Medulla oblongata (tissue), 1 donor: ENCODE results near the gene ZMYND11.

Source experiments
- DNase-seq: peaks from one replicate; pipeline ENCODE4 v3.0.0-alpha.2; 2015; ENCODE audit errors: extremely low spot score

ZMYND11 gene

DNA sequence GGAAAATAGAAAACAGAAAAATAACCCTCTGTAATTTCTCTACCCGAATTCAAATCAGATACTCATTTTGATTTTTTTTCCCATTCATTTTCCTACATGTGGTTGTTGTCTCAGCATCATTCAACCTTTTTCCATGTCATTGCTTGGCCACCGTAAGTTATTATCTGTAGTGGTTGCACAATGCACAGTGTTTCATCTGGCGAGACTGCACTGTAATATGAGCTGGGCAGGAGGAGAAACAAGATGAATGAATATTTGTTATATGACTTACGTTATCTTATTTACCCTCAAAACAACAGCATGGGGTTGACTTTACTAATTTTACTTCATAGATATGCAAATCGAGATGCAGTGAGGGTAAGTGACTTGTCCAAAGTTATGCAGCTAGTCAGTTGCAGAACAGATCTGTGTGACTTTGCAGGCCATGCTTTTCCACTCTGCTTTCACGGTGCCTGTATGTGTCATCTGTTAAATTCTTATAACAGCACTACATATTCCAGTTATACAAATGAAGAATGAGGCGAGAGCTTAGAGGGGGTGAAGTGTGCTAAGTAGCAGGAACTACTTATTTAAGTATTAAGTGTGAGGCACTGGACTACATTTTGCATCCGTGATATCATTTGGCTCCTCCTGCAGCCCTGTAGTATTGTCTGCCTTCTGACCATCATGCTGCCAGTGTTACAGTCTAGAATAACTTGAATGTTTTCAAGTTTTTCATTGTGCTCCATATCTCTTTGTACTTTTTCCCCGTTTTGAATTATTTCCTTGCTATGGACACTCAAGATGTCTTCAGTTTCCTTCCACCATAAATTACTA lies 56.7 kb downstream of the ZMYND11 start:
- no peak for DNase-seq

DNA sequence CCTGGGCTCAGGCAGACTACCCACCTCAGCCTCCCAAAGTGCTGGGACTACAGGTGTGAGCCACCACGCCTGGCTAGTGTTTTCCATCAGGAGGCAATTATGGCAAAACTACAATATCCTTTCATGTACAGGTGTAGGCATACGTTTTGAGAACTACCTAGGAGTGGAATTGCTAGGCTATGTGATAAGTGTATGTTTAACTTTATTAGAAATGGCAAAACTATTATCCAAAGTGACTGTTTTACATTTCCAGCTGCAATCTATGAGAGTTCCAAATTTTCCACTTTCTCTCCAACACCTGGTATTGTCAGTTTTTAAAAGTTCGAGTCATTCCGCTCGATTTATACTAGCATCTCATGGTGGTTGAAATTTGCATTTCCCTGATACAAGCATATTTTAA lies 59.0 kb downstream of the ZMYND11 start:
- no peak for DNase-seq

- no peak for DNase-seq
Observed at GRCh38 chr10:200405-200804, 65.2 kb downstream of the ZMYND11 start.

GRCh38 chr10:201328-201771 lies 66.1 kb downstream of the ZMYND11 start:
- no peak for DNase-seq

GRCh38 chr10:208616-209015 lies 73.4 kb downstream of the ZMYND11 start:
- no peak for DNase-seq

DNA sequence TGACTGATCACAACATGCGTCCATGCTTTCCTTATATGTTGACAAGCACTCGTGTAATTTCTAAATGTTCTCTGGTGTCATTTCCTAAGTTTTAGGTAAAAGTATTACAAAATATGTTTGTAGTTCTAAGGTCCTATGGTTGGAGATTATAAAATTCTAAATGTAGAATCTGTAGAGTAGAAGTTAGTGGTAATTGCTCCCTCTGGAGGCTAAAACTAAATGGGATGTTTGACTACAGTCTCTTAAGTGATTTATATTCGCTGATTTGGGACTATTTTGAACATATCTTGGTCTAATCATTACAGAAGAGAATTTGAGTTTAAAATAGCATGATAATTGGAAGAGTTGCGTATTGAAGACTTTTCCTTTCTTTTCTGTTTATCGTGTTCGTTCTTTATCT lies 74.1 kb downstream of the ZMYND11 start:
- no peak for DNase-seq

- no peak for DNase-seq
Observed at GRCh38 chr10:210297-210696, 75.0 kb downstream of the ZMYND11 start.

DNA sequence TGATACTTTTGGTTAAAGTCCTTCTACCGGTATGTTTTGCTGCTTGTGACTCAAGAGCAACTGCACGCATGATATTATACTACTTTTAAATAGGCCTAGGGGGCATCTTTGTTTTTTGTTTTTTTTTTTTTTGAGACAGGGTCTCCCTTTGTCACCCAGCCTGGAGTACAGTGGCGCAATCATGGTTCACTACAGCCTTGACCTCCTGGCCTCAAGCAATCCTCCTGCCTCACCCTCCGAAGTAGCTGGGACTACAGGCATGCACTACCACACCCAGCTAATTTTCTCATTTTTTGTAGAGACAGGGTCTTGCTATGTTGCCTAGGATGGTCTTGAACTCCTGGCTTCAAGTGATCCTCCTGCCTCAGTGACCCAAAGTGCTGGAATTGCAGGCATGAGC lies 80.2 kb downstream of the ZMYND11 start:
- DNase-seq: no peak

- no peak for DNase-seq
Observed at GRCh38 chr10:218798-219197, 83.5 kb downstream of the ZMYND11 start.

- DNase-seq: no peak
Observed at GRCh38 chr10:219731-220472, 84.6 kb downstream of the ZMYND11 start.

- DNase-seq: no peak
Observed at GRCh38 chr10:224571-224970, 89.3 kb downstream of the ZMYND11 start.

GRCh38 chr10:226018-226417 lies 90.8 kb downstream of the ZMYND11 start:
- DNase-seq: no peak

DNA sequence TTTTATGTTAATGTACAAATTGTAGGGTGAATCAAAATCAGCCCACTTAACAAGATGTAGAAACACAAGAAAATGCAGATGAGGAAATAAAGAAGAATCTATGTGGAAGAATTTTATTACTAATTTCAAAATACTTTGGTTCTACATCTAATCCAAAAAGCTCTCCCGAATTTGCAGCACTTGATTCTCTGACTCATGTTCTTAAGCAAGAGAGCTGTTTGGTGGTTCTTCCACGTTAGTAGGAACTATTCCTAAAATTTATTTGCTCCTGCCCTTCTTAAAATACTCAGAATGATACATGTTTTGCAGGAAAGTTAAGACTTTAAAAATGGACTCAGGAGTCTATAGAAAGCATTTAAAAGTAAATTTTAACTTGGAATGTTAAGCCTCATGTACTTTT lies 91.8 kb downstream of the ZMYND11 start:
- DNase-seq: no peak

- DNase-seq: no peak
Observed at GRCh38 chr10:228366-228765, 93.1 kb downstream of the ZMYND11 start.

DNA sequence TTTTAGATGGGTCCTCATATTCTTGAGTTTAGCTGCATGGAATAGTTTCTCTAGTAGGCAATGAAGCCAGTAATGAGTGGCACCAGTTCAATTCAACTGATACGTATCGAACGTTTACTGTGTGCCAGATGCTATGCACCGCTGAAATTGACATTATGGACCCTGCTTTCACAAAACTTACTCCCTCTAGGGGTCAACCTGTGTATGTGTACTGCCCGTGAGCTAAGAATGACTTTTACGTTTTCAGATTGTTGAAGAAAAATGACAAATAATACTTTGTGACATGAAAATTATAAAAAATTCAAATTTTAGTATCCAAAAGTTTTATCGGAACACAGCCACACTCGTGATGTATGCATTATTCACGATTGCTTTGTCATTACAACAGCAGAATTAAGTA lies 95.5 kb downstream of the ZMYND11 start:
- no peak for DNase-seq

- no peak for DNase-seq
Observed at GRCh38 chr10:232061-232460, 96.8 kb downstream of the ZMYND11 start.

- DNase-seq: no peak
Observed at GRCh38 chr10:232878-233277, 97.6 kb downstream of the ZMYND11 start.

GRCh38 chr10:234708-235406 lies 99.6 kb downstream of the ZMYND11 start:
- no peak for DNase-seq

DNA sequence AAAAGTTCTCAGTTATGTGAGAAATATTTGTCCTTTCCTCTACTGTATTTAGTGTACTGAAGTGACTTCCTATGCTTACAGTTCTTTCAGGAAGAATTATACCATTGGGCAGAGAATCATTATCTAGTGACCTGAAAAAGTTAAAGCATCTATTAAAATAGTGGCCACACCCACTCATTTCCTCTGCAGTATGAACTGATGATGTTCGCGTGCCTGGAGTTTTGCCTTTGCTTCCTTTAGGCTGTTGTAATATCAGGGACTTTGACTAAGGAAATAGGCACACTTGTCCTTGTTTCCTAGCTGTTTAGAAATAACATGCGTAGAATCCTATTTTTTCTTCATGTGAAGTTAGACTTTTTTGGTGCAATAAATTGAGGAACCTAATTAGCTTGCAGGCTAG lies 100.7 kb downstream of the ZMYND11 start:
- no peak for DNase-seq

- no peak for DNase-seq
Observed at GRCh38 chr10:239109-239508, 103.9 kb downstream of the ZMYND11 start.

DNA sequence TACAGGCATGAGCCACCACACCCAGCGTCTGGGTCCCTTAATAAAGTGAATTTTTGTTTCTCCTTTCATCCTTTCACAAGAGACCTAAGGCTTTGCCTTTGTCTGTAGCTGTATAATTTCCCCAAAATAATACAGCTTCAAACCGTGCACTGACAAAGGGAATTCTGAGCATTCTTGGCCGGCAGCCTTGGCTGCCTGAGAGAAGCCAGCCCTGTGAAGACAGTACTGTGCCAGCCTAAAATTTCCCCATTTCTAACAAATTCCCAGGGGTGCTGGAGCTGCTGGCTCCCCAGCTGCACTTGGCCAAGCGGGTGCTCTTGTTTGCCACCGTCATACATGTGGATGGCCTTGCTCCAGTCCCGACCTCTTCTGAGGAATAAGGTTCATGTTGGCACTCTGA lies 106.2 kb downstream of the ZMYND11 start:
- DNase-seq: peak; percentile 38

GRCh38 chr10:241966-242643 lies 106.8 kb downstream of the ZMYND11 start:
- no peak for DNase-seq
